HTERT RPE-1 (cell line): ENCODE measurements around the gene ATOX1.
"Not testable (repeated sequence)": the region's sequence is repeated elsewhere in the genome, so short reads cannot be mapped to it uniquely, and the experiment has no call there.

Source experiments
- in situ Hi-C: fragments of 300-500 bp; cut with MboI; formaldehyde crosslinking; loops from 4 replicates; pipeline ENCODE4 v1.14.3; 2020; ENCODE audit warnings: low sequenced_read_pairs

The ATOX1 gene

DNA sequence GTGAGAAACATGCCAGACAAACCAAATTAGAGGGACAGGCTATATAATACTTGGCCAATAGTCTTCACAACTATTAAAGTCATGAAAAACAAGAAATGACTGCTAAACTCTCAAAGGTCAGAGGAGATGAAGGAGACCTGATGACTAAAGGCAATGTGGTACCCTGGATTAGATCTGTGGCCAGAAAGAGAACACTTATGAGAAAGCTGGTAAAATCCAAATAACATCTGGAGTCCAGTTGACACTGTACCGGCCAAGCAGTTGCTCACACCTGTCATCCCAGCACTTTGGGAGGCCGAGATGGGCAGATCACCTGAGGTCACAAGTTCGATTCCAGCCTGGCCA is 24.4 kb downstream of the ATOX1 start:
- in situ Hi-C loops: no loop called here

DNA sequence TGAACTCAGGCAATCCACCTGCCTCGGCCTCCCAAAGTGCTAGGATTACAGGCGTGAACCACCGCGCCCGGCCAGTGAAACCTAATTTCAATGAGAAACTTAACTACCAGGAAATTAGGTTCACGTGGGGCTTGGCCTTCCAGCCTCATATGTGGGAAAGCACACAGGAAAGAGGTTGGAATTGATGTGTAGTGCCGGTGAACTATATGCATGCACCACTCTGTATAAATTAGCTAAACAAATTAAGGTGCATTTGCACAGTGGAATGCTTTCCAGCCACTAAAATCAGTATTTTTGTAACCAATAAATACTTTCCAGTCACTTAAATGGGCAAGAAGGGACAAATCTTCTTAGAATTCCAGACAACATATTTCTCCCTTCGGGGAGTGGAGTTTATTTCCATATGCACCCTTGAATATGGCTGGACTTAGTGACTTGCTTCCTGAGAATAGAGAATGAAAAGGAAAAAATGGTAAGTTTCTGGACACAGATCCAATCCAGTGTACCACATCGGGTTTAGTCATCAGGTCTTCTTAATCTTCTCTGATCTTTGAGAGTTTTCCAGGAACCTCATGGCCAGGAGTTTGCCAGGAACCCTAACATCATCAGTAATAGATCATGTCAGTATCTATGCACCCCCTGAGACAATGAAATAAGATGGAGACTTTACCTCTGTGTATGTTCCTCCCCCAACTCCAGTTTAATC is 24.9 kb downstream of the ATOX1 start:
- in situ Hi-C loops: no loop called here

DNA sequence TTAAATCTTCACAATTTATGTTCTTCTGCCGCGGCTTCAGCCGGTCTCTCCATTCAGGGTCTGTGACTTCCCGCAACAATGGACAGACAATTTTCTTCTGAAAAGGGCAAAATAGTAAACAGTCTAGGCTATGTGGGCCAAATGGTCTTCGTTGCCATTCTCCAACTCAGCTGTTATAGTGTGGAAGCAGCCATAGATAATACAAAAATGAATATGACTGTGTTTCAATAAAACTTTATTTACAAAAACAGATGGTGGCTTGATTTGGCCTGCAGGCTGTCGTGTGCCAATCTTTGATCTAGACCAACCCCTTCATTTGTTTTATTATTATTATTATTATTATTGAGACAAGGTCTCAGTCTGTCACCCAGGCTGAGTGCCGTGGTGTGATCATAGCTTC is 28.1 kb downstream of the ATOX1 start:
- in situ Hi-C loops: no loop called here

DNA sequence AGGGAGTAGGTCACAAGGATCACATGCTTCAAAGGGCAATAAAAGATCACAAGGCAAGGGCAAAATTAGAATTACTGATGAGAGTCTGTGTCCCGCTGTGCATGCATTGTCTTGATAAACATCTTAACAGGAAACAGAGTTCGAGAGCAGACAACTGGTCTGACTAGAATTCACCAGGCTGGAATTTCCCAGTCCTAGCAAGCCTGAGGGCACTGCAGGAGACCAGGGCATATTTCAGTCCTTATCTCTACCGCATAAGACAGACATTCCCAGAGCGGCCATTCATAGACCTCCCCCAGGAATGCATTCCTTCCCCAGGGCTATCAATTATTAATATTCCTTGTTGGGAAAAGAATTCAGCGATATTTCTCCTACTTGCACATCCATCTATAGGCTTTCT is 28.8 kb downstream of the ATOX1 start:
- in situ Hi-C loops: not testable (repeated sequence)

DNA sequence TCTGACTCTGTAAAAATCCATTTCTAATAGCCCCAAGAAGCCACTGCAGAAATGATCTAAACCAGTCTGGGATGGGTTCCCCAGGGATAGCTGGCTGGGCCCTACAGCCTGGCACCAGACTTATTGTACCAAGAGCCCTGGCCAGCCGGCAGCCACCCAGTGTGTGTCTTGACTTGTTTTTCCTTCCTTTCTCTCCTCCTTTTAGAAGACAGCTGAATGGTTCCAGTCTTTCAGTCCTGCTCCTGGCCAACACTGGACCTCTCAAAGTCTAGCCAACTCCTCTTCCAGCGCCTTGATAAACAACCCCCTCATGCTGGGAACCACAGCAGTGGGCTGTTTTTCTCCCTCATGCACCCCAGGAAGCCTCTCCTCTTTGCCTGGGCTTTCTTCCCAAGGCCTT is 34.1 kb downstream of the ATOX1 start:
- in situ Hi-C loops: no loop called here

DNA sequence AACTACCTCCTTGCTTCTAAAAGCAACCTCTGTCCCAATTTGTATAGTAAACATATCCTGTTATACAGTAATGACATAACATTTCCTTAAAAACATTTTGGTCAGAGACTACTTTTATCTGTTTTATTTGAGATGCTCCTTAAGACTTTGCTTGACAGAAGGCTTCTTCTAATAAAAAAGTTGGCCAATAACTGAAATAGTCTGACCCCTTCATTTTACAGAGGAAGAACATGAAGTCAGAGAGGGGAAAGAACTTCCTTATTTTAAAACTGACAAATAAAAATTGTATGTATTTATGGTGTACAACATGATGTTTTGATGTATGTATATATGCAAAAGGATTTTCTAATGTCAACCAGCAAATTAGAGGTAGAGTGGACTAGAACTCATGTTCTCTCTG is 35.9 kb downstream of the ATOX1 start:
- in situ Hi-C loops: no loop called here

DNA sequence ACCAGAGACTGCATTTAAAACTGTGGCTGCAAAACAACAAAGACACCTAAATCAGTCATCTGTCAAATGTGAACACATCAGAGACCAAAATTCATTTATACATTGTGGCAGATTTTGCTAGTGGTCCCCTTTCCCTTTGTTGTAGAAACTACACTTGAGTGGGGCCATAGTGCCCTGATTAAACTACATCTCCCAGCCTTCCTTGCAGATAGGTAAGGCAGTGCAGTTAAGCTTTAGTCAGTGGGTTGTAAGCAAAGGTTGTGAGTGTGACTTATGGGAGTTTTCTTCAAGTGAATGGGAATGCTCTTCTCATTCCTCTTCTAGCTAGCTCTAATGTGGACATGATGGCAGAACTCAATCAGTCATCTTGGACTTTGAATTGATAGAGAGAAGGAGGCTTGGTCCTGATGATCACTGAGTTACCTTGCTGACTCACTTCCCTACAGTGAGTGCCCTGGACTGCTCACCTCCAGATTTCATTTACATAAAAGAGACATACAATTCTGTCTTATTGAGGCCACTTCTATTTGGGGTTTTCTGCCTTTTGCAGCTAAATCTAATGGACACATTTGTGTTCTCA is 36.5 kb downstream of the ATOX1 start:
- in situ Hi-C loops: no loop called here

DNA sequence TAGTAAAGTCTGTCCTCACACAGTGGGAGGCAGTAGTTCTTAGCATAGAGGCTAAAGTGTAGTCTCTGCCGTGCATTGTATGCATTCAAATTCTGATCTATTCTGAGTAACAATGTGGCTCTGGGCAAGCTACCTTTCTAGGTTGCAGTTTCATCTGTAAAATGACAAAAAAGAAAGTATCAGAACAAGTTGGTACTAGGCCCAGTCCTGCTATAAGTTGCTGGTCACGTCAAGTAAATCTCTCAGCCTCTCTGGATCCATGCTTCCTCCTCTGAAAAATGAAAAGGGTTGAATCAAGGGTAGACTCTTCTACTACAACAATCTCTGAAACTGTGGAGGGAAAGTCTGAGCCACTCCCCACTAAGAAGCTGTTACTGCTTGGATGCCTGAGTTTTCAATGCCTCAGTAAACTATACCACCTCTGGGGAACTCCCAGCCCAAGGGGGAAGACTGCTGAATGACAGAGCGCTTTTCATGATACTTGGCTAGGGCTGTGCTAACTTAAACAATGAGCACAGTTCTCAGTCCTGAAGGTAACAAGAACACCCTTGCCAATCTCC is 37.3 kb downstream of the ATOX1 start:
- in situ Hi-C loops: no loop called here

DNA sequence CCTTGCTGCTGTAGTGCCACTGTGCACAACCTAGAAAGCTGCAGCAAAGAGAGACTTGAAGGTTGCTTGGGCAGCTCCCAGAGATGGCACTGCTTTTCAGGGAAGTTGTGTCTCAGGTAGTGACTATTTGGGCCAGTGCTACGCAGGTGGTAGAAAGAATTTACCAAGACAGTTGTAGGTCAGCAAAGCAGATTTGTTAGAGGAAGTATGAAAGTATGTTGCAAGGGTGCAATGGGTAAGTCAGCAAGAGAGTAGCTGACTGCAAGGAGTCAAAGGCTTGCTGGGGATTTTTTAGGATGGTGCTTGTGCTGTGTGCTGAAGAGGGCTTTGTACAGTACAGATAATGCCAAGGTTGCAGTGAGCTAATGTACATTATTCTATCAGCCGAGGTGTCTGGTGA is 38.2 kb downstream of the ATOX1 start:
- in situ Hi-C loops: no loop called here

DNA sequence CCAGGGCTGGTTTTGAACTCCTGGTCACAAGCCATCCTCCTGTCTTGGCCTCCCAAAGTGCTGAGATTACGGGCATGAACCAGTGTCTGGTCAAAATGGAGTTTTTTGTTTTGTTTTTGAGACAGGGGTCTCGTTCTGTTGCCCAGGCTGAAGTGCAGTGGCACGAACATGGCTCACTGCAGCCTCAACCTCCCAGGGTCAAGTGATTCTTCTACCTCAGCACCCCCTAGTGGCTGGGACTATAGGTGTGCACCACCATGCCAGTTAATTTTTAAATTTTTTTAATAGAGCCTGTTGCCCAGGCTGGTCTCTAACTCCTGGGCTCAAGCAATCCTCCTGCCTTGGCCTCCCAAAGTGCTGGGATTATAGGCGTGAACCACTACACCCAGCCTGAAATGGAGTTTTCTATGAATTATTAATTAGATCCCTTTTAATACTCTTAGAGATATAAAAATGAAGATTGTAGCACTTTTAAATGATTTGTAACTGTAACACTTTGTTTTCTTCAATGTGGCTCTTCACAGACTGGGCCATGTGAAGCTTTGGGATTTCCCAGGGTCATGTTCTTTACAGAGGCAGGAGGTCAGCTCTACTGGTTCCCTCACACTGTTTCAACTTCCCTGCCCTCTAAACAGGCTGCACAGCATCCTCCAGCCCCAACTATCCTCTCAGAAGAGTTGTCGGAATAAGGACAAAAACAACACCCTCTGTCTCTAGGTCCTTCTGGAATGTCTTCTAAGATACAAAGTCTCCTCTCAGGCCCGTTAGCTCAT is 39.0 kb downstream of the ATOX1 start:
- in situ Hi-C loops: no loop called here

DNA sequence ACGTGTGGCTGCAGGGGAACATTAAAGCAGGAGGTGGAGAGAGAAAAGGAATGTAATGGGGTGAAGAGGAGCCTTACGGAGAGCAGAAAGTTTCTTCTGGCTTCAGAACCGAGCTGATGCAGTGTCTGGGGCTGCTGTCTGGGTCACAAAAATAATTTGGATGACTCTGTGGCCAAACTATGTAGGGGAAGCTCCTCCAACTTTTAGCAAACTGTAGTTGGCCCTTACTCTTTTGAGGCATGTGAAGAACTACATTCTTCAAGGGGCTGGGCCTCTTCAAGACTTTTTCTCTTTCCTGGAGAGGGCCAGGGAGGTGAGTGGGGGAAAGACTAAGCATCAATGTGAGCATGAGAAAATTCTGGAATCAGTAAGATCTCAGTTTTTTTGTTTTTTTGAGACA is 39.8 kb downstream of the ATOX1 start:
- in situ Hi-C loops: no loop called here

DNA sequence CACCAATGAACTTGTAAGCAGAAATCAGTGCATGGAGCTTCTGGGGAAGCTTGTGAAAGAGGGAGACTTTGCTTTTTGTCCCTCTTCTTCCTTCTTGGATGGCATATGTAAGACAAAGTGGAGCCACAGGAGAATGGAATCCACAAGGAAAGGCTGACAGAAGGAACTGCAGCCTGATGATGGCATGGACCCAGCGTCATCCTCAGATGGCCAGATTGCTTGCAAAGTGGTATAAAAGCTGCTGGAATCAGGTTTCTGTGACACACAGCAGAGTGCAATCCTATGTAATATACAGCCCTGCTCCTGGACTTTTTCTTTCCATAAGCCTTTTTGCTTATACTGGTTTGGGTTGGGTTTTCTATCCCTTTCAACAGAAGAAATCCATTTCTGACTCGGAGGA is 40.3 kb downstream of the ATOX1 start:
- in situ Hi-C loops: no loop called here

DNA sequence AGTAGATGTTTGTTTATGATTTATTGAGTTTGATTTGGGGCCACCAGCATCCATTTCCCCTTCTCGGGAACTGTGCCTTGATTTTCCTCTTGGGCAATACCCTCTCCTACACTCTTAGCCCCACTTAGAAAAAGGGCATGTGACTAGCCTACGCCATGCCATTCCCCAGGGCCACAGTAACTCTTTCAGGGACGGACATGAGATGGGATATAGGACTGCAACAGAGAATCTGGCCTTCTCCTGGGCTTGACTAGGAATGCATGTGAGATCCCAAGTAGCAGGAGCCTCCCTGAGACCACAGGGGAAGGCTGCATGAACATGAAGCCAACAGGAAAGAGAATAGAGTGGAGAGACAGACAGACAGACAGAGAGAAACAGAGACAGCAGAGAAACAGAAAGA is 41.0 kb downstream of the ATOX1 start:
- in situ Hi-C loops: no loop called here

DNA sequence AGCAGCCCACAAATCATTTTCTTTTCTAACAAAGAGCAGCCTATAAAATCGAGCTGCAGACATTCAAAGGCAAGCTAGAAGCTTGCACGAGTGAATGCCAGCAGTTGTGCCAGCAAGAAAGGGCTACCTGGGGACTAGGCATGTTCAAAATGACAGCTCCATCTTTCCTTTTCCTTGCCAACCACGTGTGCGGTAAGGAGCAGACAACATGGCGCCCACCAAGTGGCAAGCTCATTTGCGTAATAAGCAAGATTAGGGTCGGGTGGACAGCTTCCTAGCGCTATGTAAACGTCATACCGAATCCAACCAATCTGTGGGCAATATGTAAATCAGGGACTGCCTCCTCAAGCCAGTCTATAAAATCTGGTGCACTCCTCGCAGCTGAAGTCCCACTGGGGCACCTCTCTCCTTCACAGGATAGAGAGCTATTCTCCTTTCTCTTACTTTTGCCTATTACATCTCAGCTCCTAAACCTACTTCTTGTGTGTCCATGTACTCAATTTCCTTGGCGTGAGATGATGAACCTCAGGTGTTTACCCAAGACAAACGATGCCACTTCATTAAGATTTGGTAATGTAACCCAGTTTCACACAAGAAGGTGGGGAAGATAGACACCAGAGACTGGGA is 49.2 kb downstream of the ATOX1 start:
- in situ Hi-C loops: no loop called here

DNA sequence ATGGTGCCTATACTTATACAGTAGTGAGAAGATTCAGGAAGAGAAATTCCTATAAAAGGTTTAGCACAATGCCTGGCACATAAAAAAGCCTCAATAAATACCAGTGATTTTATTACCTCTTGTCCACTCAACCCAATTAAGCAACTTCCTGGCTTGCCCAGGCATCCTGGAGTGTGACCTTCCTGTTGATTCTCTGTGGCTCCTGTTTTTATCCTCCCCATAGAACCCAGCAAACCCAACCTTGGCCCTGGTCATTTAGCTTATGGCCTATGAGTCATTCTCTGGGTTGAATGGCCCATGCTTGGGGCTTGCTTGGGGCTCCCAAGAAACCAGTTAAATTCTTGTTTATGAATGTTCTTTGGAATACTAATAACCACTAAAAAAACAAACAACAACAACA is 50.3 kb downstream of the ATOX1 start:
- in situ Hi-C loops: no loop called here

DNA sequence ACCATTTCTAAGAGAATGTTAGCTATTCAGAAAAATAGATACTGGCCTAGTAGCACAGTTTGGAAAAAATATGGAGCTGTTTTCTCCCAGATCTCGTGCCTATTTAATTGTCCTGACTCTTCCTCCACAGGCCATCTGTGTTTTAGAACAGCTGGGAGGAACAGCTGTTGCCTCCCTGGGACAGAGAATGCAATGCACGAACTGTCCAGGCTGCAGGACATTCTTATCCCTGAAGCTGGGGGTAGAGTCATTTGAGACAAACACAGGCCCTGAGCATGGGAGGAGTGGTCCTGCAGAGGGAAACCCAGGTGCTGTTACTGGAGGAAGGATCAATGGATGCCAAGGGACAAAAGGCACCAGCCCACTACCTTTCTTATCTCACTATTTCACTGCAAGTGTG is 50.9 kb downstream of the ATOX1 start:
- in situ Hi-C loops: no loop called here

DNA sequence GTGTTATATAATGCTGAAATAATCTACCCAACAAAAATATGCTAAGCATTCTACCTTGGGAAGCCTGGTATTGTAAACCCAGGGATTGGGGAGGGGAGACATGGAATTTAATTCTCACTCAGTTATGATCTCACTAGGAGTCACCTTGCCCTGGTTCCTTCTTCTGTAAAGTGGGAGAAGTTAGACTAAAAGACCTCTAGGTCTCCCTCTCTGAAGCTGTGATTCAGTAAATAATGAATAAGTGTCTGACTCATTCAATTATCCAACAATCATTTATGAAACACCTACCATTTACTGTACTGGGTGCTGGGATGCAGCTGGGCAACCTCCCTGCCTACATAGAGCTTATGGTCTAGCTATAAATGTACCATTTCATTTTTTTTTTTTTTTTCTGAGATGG is 51.5 kb downstream of the ATOX1 start:
- in situ Hi-C loops: no loop called here

DNA sequence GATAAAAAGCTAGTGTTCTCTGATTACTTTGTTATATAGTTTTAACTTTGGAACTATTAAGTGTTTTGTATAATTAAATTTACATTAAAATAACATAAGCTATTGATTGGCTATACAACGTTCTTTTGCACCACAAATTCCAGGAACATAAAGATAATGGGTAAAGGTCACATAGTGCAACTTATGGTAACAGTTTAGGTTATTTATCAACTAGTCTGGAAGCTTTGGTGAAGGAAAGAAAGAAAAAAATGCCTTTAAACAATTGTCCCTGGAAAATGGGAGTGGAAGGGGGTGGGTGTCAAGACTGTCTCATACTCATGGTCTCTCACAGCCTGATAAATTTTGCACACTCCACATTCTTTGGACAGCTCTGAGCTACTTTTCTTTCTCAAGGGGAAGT is 54.7 kb downstream of the ATOX1 start:
- in situ Hi-C loops: no loop called here

DNA sequence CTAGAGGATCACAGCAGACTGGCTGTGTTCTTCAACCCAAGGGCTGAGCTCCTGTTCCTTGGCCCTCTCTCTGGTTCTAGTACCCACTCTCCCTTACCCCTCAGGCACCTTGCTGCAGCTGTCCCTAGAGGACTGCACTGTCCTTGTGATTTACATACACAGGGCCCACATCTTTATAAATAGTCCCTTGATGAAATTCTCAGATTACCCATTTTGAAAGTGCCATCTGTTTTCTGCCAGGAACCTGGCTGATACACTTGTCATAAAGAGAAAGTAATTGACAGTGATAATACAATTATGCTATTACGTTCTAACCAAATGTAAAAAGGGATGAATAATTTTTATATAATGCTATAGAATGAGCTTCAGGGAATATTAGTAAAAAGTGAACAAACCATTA is 55.2 kb downstream of the ATOX1 start:
- in situ Hi-C loops: no loop called here

DNA sequence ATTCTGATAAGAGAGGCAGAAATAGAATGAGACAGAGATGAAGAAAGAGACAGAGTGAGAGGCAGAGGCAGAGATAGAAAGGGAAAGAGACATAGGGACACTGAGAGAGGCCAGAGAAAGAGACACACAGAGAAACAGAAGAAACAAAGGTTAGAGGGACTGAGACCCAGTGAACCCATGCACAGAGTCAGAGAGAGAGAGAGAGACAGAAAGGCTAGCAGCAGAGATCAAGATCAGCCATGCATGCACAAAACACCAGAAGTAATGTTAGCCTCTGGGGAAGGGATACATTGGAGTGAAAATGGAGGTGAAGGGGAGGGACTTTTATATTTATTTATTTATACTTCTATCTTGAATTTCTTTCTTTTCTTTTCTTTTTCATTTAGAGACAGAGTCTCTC is 57.6 kb downstream of the ATOX1 start:
- in situ Hi-C loops: no loop called here

DNA sequence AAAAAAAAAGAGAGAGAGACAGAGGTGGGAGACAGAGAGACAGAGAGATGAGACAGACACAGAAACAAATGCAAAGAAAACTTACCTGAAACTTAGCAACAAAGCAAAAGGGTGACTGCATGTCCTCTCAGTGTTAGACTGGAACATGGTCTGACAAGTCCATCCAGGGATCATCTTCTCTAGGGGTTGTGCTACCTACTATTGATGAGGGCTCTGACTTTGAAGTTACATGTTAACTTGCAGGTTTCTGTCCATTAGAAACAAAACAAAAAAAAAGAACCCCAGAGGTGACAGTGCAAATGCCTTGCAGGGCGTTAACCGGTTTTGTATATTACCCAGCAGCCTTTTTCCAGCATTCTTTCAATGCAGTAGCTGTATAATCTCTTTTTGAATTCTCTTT is 58.1 kb downstream of the ATOX1 start:
- in situ Hi-C loops: no loop called here
